Tongue (tissue), 2 donors: ENCODE measurements around the gene GRB7. TPM values are rescaled to one million over a fixed set of nuclear protein-coding genes. Genes with fewer than 3 reads are reported as not detected.

Experiments used
- DNase-seq: peaks from one replicate; pipeline ENCODE4 v3.0.0-alpha.2; 2015
- total RNA-seq: library from RNA; depleted of rRNA; stranded (reverse); fragments of >200 nt; gene quantifications from one replicate; pipeline ENCODE4 v1.2.3, GENCODE V29; 2014

The GRB7 gene
- total RNA-seq, 1 donor from 2014 or later: 11.4 TPM

- peak; percentile 19 for DNase-seq
Measured at GRCh38 chr17:39772987-39773934, 35.5 kb downstream of the GRB7 start.

- no peak for DNase-seq
Measured at GRCh38 chr17:39774047-39774446, 36.3 kb downstream of the GRB7 start.

- no peak for DNase-seq
Measured at GRCh38 chr17:39775031-39775430, 37.3 kb downstream of the GRB7 start.

GRCh38 chr17:39776252-39776651, 38.5 kb downstream of the GRB7 start:
- DNase-seq: no peak

- DNase-seq: no peak
Measured at GRCh38 chr17:39777534-39778365, 40.0 kb downstream of the GRB7 start.

- no peak for DNase-seq
Measured at GRCh38 chr17:39781031-39781860, 43.5 kb downstream of the GRB7 start.

GRCh38 chr17:39781861-39782213, 44.1 kb downstream of the GRB7 start:
- DNase-seq: no peak

GRCh38 chr17:39782481-39782880, 44.7 kb downstream of the GRB7 start:
- no peak for DNase-seq

- DNase-seq: no peak
Measured at GRCh38 chr17:39782980-39783379, 45.2 kb downstream of the GRB7 start.

- no peak for DNase-seq
Measured at GRCh38 chr17:39787041-39787440, 49.3 kb downstream of the GRB7 start.

- DNase-seq: no peak
Measured at GRCh38 chr17:39787743-39788484, 50.2 kb downstream of the GRB7 start.

GRCh38 chr17:39791111-39791992, 53.6 kb downstream of the GRB7 start:
- no peak for DNase-seq

- no peak for DNase-seq
Measured at GRCh38 chr17:39792526-39793221, 54.9 kb downstream of the GRB7 start.

- DNase-seq: no peak
Measured at GRCh38 chr17:39793301-39793872, 55.6 kb downstream of the GRB7 start.

GRCh38 chr17:39794249-39794970, 56.7 kb downstream of the GRB7 start:
- DNase-seq: no peak
